Subcutaneous adipose tissue (tissue), 4 donors: ENCODE results near the gene SIX3. TPM values are rescaled to one million over a fixed set of nuclear protein-coding genes. Genes with fewer than 3 reads are reported as not detected.

Experiments used
- total RNA-seq, 4 donors: library from RNA; depleted of rRNA; stranded (reverse); fragments of >200 nt; gene quantifications; one replicate each; pipeline ENCODE4 v1.1.0, GENCODE V29; 2016
- TF ChIP-seq, protein P1 (sequence below): fragments of 450-650 bp; IDR thresholded peaks from one replicate; pipeline ENCODE4 v1.5.1; 2016; ENCODE audit warnings: low read depth, mild to moderate bottlenecking, control low read depth, antibody characterized with exemption, moderate library complexity

The SIX3 gene
- total RNA-seq, 4 donors from 2014 or later, result not detected

DNA sequence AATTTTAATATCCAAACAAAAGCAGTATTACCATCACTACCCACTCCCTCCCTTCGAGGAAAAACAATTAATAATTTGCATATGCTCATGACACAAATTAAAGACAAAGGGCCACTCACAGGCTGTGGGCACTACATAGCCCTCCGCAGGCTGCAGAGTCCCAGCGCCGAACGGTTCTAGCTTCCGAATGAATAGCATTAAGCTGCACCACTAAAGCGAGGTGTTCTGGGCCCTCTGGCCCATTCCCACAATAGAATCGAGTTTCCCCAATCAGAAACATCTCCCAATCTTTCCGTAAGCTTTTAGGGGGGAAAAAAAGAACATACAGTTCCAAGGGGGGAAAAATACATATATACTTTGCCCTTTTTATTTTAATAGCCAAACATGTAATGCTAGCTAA, 14.5 kb upstream of the SIX3 start:
- TF ChIP-seq, protein P1, sequence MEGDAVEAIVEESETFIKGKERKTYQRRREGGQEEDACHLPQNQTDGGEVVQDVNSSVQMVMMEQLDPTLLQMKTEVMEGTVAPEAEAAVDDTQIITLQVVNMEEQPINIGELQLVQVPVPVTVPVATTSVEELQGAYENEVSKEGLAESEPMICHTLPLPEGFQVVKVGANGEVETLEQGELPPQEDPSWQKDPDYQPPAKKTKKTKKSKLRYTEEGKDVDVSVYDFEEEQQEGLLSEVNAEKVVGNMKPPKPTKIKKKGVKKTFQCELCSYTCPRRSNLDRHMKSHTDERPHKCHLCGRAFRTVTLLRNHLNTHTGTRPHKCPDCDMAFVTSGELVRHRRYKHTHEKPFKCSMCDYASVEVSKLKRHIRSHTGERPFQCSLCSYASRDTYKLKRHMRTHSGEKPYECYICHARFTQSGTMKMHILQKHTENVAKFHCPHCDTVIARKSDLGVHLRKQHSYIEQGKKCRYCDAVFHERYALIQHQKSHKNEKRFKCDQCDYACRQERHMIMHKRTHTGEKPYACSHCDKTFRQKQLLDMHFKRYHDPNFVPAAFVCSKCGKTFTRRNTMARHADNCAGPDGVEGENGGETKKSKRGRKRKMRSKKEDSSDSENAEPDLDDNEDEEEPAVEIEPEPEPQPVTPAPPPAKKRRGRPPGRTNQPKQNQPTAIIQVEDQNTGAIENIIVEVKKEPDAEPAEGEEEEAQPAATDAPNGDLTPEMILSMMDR, result no peak

DNA sequence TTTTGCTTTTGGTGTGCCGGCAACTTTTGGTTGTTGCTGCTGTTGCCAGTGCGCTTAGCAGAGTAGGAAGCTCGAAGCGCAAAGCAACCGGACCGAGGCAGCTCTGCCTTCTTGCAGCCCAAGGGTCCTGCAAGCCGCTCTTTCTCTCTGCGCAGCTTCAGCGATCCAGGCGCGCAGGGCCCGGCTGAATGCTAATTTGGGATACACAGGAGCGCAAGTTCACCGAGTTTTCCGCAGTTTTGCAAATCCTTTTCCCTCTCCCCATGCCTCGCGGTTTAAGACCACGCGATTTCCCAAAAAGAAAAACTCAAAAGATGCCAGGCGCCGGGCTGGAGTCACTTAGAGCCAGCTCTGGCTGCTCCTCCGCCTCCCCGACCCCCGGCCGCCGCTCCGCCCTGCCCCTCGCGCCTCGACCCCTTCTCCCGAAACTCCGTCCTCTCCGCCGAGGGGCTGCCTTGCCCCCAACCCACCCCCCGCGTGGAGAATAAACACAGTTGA, 13.5 kb upstream of the SIX3 start:
- TF ChIP-seq, protein P1, result no peak

DNA sequence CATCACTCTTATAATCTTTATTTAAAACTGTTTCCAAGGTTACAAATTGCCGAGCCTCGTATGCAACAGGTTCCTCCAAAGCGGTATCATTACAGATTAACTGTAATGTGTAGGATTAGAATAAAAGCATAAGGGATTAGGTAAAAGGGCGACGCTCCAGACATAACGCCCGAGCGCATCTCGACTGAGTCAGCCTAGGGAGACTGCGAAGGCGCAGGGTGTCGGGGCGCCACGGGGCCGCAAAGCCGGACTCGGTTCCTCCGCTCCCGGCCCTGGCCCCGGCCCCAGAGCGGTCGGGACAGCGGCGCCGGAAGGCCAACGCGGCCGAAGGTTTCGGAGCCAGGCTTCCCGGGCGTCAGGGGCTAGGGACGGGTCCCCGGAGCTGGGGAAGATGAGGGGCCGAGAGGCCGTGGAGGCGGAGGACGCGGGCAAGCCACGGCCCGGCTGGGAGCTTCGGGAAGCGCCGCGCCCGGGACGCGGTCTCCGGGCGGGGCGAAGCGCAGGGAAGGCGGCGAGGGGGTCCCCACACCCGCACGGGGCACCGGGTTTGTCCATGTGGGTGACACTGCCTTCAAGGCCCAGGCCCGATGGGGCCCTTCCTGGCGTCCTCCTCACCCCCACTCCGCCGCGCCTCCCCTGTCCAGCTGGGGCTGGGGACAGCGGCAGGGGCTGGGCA, 12.9 kb upstream of the SIX3 start:
- TF ChIP-seq, protein P1, result no peak

DNA sequence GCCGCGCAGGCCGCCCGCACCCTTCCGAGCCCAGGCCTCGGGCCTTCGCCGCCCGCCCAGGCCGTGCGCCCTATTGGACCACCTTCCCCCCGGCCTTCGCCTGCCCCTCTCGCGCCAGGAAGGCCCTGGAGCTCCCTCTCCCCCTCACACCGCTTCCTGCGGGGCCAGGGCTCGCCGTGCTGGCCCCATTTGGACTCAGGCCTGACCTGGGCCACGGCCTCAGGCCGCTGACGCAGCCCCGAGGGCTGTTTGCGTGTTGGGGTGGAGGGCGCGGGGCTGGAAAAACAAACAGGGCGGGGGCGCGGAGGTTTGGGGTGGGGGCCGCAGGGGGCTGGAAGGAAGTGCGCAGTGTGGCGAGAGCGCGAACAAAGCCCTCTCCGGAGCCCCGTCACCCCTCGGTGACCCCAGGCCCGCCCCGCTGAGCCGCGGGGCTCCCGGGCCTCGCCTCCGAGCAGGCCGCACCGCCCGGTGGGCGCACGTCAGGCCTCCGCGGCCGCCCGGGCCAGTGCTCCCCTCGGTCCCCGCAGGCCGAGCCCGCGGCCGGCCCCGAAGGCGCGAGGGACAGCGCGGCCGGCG, 12.3 kb upstream of the SIX3 start:
- TF ChIP-seq, protein P1, result no peak

DNA sequence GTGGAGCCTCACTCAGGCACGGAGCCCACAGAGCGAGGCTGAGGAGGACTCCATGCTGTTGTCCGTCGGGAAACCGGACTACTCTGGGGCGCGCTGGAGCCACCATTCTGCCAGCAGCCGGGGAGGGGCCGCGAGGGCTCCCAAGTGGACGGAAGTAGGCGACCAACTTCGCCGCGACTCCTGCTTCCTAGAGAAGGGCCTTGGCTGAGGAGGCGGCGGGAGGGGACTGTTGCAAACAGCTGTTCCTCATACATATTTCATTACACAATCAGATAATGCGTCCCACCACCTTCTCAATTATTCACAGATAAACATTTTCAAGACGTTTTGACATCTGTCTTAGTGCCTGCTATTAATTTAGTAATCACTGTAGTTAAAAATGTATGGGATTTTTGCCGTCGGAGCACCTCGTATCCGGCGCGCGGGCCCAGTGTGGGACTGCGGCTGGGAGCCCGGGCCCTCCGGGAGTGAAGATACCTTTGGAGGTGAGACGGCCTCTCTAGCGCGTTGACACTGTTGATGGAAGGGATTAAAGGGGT, 11.7 kb upstream of the SIX3 start:
- TF ChIP-seq, protein P1, result no peak

DNA sequence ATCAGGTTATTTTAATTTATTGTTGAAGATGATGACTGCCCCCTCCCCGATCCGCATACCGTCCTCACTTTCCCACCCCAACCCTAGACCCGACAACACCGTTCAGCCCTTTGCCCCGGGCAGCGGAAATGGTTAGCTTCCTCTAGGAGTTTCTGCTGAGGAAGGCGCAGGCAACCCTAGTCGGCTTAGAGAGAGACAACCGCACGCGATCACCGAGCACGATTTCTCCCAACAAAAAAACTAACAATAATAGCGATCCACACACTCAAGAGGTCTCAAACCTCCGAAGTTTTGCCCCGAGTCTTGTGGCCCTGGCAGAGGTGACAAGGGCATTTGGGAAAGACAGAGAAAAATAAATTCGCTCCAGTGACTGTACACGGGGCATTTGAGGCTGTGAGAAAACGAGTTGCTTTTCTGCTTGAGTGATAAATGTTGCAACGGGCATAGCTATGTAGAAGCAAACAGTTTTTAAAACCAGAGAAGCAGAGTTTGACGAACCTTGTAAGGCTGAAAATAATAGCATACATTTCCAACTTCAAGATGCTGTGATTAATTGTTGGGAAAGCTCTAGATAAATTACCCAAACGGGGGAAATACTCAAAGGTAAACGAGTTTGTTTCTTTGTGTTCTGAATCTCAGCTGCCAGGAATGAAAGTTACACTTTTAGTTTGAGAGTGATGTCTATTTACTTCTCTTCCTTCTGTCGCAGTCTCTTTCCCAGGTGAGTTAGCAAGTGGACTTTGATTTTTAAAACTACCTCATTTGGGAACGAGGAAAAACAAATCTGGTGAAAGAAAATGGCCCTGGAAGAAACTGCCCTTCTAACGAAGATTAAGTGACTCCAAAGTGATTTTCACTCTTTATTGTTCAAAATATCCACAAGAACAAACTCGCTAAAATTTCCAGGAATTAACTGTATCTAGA, 11.0 kb upstream of the SIX3 start:
- TF ChIP-seq, protein P1, result no peak
